Mammary epithelial cell (primary cell): ENCODE measurements around the gene RNASE8.
A peak's percentile ranks its signal among the peaks of the same experiment; 100 is the strongest.

Experiments
- EZH2 ChIP-seq: IDR thresholded peaks from 2 replicates; pipeline ENCODE4 v1.6.1; 2012; ENCODE audit warnings: low read length, inconsistent platforms, borderline replicate concordance
- TF ChIP-seq, protein P1 (sequence below), 2 donors: IDR thresholded peaks in 1 of 2; conservative IDR thresholded peaks in 1 of 2; 2 replicates each; pipeline ENCODE4 v1.5.1; 2011 to 2012; ENCODE audit warnings: inconsistent platforms in 2 of 2, low read length in 2 of 2, mild to moderate bottlenecking in 2 of 2, control low read depth in 1 of 2, low read depth in 1 of 2; ENCODE audit not compliant: insufficient read depth in 1 of 2; ENCODE audit errors: extremely low read depth in 1 of 2

DNA sequence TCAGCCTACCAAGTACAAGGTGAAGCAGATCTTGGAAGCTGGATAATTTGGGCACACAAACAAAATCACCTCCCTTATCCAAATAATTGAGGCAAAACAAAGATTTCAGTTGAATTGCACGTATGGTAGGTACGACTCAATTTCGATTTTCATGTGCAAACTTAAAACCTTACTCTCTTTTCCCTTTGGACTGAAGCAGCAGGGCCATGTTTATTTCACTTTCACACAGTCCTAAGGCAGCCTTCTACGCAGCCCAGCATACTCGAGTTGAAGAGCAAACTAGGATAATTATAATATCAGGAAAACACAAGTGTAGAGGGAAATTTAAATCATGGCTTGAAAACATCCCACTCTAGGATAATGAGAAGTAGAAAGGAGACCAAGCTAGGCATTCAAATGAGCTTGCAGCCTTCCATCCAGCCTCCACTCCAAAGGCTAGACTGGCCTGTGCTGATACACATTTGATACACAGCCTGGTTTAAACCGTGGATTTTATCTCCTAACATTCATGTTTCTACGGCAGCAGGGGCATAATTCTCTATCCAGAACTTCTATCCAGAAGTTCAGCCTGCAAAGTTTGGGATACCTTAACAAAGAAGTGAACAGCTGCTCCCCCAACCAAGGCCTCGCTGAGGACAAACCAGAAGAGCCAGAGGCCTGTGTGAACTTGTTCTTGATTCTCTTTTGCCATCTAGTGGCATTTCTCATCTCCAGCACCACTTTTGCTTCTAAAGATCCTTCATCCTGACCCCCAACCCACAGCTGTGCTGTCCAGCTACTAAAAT lies 17.8 kb upstream of the RNASE8 start:
- TF ChIP-seq, protein P1, sequence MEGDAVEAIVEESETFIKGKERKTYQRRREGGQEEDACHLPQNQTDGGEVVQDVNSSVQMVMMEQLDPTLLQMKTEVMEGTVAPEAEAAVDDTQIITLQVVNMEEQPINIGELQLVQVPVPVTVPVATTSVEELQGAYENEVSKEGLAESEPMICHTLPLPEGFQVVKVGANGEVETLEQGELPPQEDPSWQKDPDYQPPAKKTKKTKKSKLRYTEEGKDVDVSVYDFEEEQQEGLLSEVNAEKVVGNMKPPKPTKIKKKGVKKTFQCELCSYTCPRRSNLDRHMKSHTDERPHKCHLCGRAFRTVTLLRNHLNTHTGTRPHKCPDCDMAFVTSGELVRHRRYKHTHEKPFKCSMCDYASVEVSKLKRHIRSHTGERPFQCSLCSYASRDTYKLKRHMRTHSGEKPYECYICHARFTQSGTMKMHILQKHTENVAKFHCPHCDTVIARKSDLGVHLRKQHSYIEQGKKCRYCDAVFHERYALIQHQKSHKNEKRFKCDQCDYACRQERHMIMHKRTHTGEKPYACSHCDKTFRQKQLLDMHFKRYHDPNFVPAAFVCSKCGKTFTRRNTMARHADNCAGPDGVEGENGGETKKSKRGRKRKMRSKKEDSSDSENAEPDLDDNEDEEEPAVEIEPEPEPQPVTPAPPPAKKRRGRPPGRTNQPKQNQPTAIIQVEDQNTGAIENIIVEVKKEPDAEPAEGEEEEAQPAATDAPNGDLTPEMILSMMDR (conservative IDR thresholded peaks at IDR 0.05 in 1 of 2, IDR thresholded peaks at IDR 0.05 in 1 of 2; ENCODE audit: extremely low read depth in 1 of 2, insufficient read depth in 1 of 2, low read depth in 1 of 2, low read length in 2 of 2) = peak; percentile 67 to 82
- no peak for TF ChIP-seq EZH2
